GM20431 (cell line): ENCODE results near the gene ZFHX3.

Source experiments
- in situ Hi-C: fragments of 300-500 bp; cut with MseI, MboI; formaldehyde crosslinking; loops from one replicate; pipeline ENCODE4 v1.15.0; 2020; ENCODE audit warnings: low sequenced_read_pairs; ENCODE audit not compliant: unreplicated experiment

Gene ZFHX3

GRCh38 chr16:73057291-73058210, 9.6 kb upstream of the ZFHX3 start:
- in situ Hi-C loops = no loop called here

- in situ Hi-C loops = no loop called here
Measured at GRCh38 chr16:73056921-73057290, 9.0 kb upstream of the ZFHX3 start.

- in situ Hi-C loops = no loop called here
Measured at GRCh38 chr16:73056448-73056847, 8.5 kb upstream of the ZFHX3 start.

GRCh38 chr16:73054813-73055482, 7.0 kb upstream of the ZFHX3 start:
- in situ Hi-C loops = no loop called here

GRCh38 chr16:73054498-73054812, 6.5 kb upstream of the ZFHX3 start:
- in situ Hi-C loops = no loop called here

- in situ Hi-C loops = no loop called here
Measured at GRCh38 chr16:73054125-73054484, 6.2 kb upstream of the ZFHX3 start.

GRCh38 chr16:73053364-73054124, 5.6 kb upstream of the ZFHX3 start:
- in situ Hi-C loops = no loop called here

- in situ Hi-C loops = no loop called here
Measured at GRCh38 chr16:73053038-73053363, 5.1 kb upstream of the ZFHX3 start.

- in situ Hi-C loops = no loop called here
Measured at GRCh38 chr16:73052576-73052975, 4.6 kb upstream of the ZFHX3 start.

GRCh38 chr16:73051961-73052360, 4.0 kb upstream of the ZFHX3 start:
- in situ Hi-C loops = no loop called here

GRCh38 chr16:73051226-73051625, 3.3 kb upstream of the ZFHX3 start:
- in situ Hi-C loops = no loop called here

GRCh38 chr16:73050201-73051099, 2.5 kb upstream of the ZFHX3 start:
- in situ Hi-C loops = no loop called here

- in situ Hi-C loops = no loop called here
Measured at GRCh38 chr16:73049511-73049910, 1.6 kb upstream of the ZFHX3 start.

GRCh38 chr16:73049091-73049490, 1.2 kb upstream of the ZFHX3 start:
- in situ Hi-C loops = no loop called here

GRCh38 chr16:73048292-73049080, 558 bp upstream of the ZFHX3 start:
- in situ Hi-C loops = no loop called here

- in situ Hi-C loops = no loop called here
Measured at GRCh38 chr16:73047221-73047535, 750 bp downstream of the ZFHX3 start.

- in situ Hi-C loops = no loop called here
Measured at GRCh38 chr16:73046849-73047214, 1.1 kb downstream of the ZFHX3 start.

- in situ Hi-C loops = no loop called here
Measured at GRCh38 chr16:73046202-73046848, 1.6 kb downstream of the ZFHX3 start.

GRCh38 chr16:73043828-73044467, 4.0 kb downstream of the ZFHX3 start:
- in situ Hi-C loops = no loop called here
